GM04503 (cell line): ENCODE data around the gene CYTH2.

Experiments
- DNase-seq: peaks from one replicate; pipeline ENCODE4 v3.0.0-alpha.2; 2012; ENCODE audit warnings: low read depth

Gene CYTH2

GRCh38 chr19:48493718-48494401 is 24.7 kb downstream of the CYTH2 start:
- DNase-seq = no peak

GRCh38 chr19:48495396-48495795 is 26.2 kb downstream of the CYTH2 start:
- DNase-seq = no peak

- no peak for DNase-seq
Measured at GRCh38 chr19:48496959-48497727, 28.0 kb downstream of the CYTH2 start.

- DNase-seq = no peak
Measured at GRCh38 chr19:48497728-48498594, 28.8 kb downstream of the CYTH2 start.

- DNase-seq = no peak
Measured at GRCh38 chr19:48498595-48499311, 29.6 kb downstream of the CYTH2 start.

GRCh38 chr19:48499316-48500090 is 30.3 kb downstream of the CYTH2 start:
- DNase-seq = no peak

- DNase-seq = no peak
Measured at GRCh38 chr19:48500830-48501493, 31.8 kb downstream of the CYTH2 start.

GRCh38 chr19:48501494-48502349 is 32.6 kb downstream of the CYTH2 start:
- DNase-seq = no peak

- DNase-seq = no peak
Measured at GRCh38 chr19:48502350-48503018, 33.3 kb downstream of the CYTH2 start.

GRCh38 chr19:48506138-48506733 is 37.1 kb downstream of the CYTH2 start:
- no peak for DNase-seq

- no peak for DNase-seq
Measured at GRCh38 chr19:48507911-48508439, 38.8 kb downstream of the CYTH2 start.

GRCh38 chr19:48508729-48509411 is 39.7 kb downstream of the CYTH2 start:
- DNase-seq = no peak

GRCh38 chr19:48509467-48510194 is 40.5 kb downstream of the CYTH2 start:
- no peak for DNase-seq

- no peak for DNase-seq
Measured at GRCh38 chr19:48510421-48511268, 41.5 kb downstream of the CYTH2 start.

GRCh38 chr19:48511321-48511731 is 42.2 kb downstream of the CYTH2 start:
- no peak for DNase-seq
